Measurements from ENCODE around the gene FAM50A. TPM values are rescaled to one million over a fixed set of nuclear protein-coding genes. Genes with fewer than 3 reads are reported as not detected.

The FAM50A gene
- total RNA-seq, 2 donors from 2014 or later, result 24.3 to 41.7 TPM

GRCh38 chrX:154439841-154440240, 4.1 kb upstream of the FAM50A start:
- H3K4me1 ChIP-seq, result peaks cover 0 to 22% of the 10 kb centered on the region in 2 donors
- H3K9me3 ChIP-seq, result no peaks in the 10 kb centered on the region
- TF ChIP-seq CTCF (IDR thresholded peaks at IDR 0.05), result no peak
- peaks cover 31% of the 10 kb centered on the region for H3K36me3 ChIP-seq
- no peak for DNase-seq (ENCODE audit: low spot score)
- H3K27me3 ChIP-seq, result no peaks in the 10 kb centered on the region
- H3K4me3 ChIP-seq, result no peak overlapping the region
- no peak overlapping the region for H3K27ac ChIP-seq

- DNase-seq (ENCODE audit: low spot score), result no peak
- H3K4me1 ChIP-seq, result peaks cover 0 to 26% of the 10 kb centered on the region in 2 donors
Measured at GRCh38 chrX:154440623-154441357, 3.2 kb upstream of the FAM50A start.

GRCh38 chrX:154441564-154441963, 2.4 kb upstream of the FAM50A start:
- peaks cover 31% of the 10 kb centered on the region for H3K36me3 ChIP-seq
- no peak for DNase-seq (ENCODE audit: low spot score)
- no peaks in the 10 kb centered on the region for H3K9me3 ChIP-seq
- no peak overlapping the region for H3K27ac ChIP-seq
- no peak overlapping the region for H3K4me3 ChIP-seq
- no peaks in the 10 kb centered on the region for H3K27me3 ChIP-seq
- peaks cover 0 to 26% of the 10 kb centered on the region in 2 donors for H3K4me1 ChIP-seq
- TF ChIP-seq CTCF (IDR thresholded peaks at IDR 0.05), result no peak

More at GRCh38 chrX:154440623-154441357, 3.2 kb upstream of the FAM50A start:
- Histone ChIP-seq H3K36me3 (peaks cover 31% of the 10 kb centered on the region), H3K9me3 (no peaks in the 10 kb centered on the region), H3K27me3 (no peaks in the 10 kb centered on the region), H3K27ac (no peak overlapping the region), H3K4me3 (no peak overlapping the region)
- TF ChIP-seq CTCF (IDR thresholded peaks at IDR 0.05), result no peak

- no peak overlapping the region for H3K27ac ChIP-seq
- H3K4me3 ChIP-seq, result no peak overlapping the region
- no peak for DNase-seq (ENCODE audit: low spot score)
- H3K36me3 ChIP-seq, result peaks cover 31% of the 10 kb centered on the region
- peaks cover 0 to 26% of the 10 kb centered on the region in 2 donors for H3K4me1 ChIP-seq
- TF ChIP-seq CTCF (IDR thresholded peaks at IDR 0.05), result no peak
- no peaks in the 10 kb centered on the region for H3K9me3 ChIP-seq
- H3K27me3 ChIP-seq, result no peaks in the 10 kb centered on the region
Measured at GRCh38 chrX:154441984-154442707, 1.8 kb upstream of the FAM50A start.

- Histone ChIP-seq H3K27ac (peak overlapping the region; percentile 89 to 91), H3K9me3 (no peaks in the 10 kb centered on the region), H3K27me3 (no peaks in the 10 kb centered on the region), H3K4me3 (peak overlapping the region; percentile 24 to 49), H3K4me1 (peaks cover 0 to 19% of the 10 kb centered on the region in 2 donors), H3K36me3 (peaks cover 32% of the 10 kb centered on the region)
- no peak for TF ChIP-seq CTCF (IDR thresholded peaks at IDR 0.05)
- no peak for DNase-seq (ENCODE audit: low spot score)
Measured at GRCh38 chrX:154443479-154443910, 446 bp upstream of the FAM50A start.
